Muscle layer of colon (tissue), 2 donors: ENCODE results near the gene XPNPEP2.
"Not testable (repeated sequence)": the region's sequence is repeated elsewhere in the genome, so short reads cannot be mapped to it uniquely, and the experiment has no call there.

Experiments used
- H3K27ac ChIP-seq: one replicate; pipeline ENCODE4 v1.7.0; 2013; ENCODE audit warnings: low read depth, mild to moderate bottlenecking, low read length, moderate library complexity
- H3K27me3 ChIP-seq, 2 donors: one replicate each; pipeline ENCODE4 v1.7.0; 2013; ENCODE audit warnings: low read length in 2 of 2, mild to moderate bottlenecking in 2 of 2; ENCODE audit not compliant: insufficient read depth in 2 of 2, control insufficient read depth in 1 of 2
- H3K36me3 ChIP-seq: one replicate; pipeline ENCODE4 v1.7.0; 2013; ENCODE audit warnings: mild to moderate bottlenecking, low read length; ENCODE audit not compliant: insufficient read depth
- H3K4me1 ChIP-seq: one replicate; pipeline ENCODE4 v1.7.0; 2013; ENCODE audit warnings: mild to moderate bottlenecking, low read length; ENCODE audit not compliant: insufficient read depth
- H3K4me3 ChIP-seq, 2 donors: one replicate each; pipeline ENCODE4 v1.7.0; 2013; ENCODE audit warnings: low read length in 2 of 2, low read depth in 1 of 2, mild to moderate bottlenecking in 1 of 2, moderate library complexity in 1 of 2
- H3K9ac ChIP-seq: one replicate; pipeline ENCODE4 v1.7.0; 2013; ENCODE audit warnings: low read length
- H3K9me3 ChIP-seq: one replicate; pipeline ENCODE4 v1.7.0; 2013; ENCODE audit warnings: mild to moderate bottlenecking, low read length
- donor health status: abdominal sarcoma.
- donor health status: Adenocarcinoma of cecum.

Gene XPNPEP2

DNA sequence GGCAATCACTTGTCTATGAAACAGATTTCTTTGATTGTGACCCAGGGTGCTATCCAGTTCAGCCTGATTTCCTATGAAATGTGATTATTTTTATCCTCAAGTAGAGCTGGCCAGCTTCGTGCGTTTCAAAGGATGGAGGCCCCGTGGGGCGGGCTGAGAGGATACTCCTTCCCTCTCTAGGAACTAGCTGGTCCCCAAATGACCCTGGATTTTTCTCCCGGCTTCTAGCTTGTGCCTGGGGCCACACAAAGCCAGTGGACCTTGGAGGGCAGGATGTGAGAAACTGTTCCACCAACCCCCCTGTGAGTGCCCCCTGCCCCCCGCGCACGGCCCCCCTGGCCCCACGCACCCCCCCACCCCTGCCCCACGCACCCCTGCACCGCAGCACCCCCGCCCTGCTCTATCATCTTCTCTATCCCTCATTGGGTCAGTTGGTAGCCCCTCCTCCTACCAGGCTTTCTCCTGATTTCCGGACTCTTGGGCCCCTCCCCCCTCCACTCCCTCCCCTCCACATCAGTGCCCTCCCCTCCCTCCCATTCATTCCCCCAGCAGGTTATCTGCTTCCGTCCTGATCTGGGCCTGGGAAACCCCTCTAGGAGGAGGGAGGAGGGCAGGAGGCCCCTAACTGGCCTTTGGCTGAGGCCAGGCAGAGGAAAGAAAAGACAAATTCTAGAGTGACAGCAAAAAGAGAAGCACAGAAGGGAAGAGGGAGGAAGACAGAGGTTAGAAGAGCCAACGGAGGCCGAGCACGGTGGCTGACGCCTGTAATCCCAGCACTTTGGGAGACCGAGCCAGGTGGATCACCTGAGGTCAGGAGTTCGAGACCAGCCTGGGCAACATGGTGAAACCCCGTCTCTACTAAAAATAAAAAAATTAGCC is 3.3 kb downstream of the XPNPEP2 start:
- no peaks in the 10 kb centered on the region for H3K9me3 ChIP-seq
- H3K27ac ChIP-seq = no peak overlapping the region
- H3K9ac ChIP-seq = no peak overlapping the region
- H3K4me3 ChIP-seq = no peak overlapping the region
- H3K27me3 ChIP-seq = no peaks in the 10 kb centered on the region
- no peaks in the 10 kb centered on the region for H3K36me3 ChIP-seq
- no peaks in the 10 kb centered on the region for H3K4me1 ChIP-seq

DNA sequence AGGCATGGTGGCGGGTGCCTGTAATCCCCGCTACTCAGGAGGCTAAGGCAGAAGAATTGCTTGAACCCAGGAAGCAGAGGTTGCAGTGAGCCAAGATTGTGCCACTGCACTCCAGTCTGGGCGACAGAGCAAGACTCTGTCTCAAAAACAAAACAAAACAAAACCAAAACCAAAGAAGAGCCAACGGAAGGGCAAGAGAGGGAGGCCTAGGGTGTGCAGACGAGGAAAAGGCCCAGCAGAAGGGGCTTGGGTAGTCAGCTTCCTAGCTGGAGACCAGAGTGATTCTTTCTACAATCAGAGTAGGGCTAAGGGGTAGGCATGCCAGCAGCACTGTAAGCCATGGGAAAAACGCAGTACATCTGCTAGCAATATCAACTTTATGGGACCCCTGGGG is 4.0 kb downstream of the XPNPEP2 start:
- H3K9me3 ChIP-seq, H3K27ac ChIP-seq, H3K4me3 ChIP-seq, H3K9ac ChIP-seq, H3K36me3 ChIP-seq, H3K4me1 ChIP-seq, H3K27me3 ChIP-seq: not testable (repeated sequence)

DNA sequence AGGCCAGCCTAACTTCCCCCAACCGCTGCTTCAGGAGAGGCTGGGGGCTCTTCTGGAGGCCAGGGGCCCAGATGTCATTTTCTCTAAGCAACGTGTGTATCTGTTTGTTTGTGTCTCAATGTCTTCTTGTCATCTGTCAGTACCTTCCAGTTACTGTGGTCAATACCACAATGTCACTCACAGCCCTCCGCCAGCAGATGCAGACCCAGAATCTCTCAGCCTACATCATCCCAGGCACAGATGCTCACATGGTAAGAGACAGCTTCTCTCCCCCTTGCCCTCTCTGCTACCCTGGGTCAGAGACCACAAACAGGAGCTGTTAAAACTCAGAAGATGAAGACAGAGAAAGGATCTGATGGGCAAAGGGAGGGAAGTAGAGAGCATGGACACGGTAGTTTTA is 5.0 kb downstream of the XPNPEP2 start:
- Histone ChIP-seq H3K27me3 (no peaks in the 10 kb centered on the region), H3K27ac (no peak overlapping the region), H3K9me3 (no peaks in the 10 kb centered on the region)

DNA sequence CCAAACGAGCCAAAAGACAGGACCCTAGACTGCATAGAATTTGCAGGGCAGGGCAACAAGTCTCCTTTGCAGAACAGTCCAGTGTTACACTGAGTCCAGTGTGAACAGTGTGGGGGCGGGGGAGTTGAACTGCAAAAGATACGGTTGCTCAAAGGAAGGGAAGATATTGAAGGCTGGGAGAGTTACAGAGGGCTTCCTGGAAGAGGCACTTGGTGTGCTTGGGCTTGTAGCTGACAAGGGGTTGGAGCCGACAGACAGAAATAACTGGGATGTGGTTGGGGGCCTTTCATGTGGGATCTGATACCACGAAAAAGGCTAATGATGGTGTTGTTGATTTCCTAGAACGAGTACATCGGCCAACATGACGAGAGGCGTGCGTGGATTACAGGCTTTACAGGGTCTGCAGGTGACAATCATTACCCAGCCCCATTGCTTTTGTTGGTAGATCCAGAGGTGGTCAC is 6.1 kb downstream of the XPNPEP2 start:
- Histone ChIP-seq H3K27me3 (no peaks in the 10 kb centered on the region), H3K9ac (no peak overlapping the region), H3K4me1 (no peaks in the 10 kb centered on the region), H3K9me3 (no peaks in the 10 kb centered on the region), H3K27ac (no peak overlapping the region), H3K36me3 (no peaks in the 10 kb centered on the region), H3K4me3 (no peak overlapping the region)

More for the DNA sequence above, 5.0 kb downstream of the XPNPEP2 start:
- Histone ChIP-seq H3K4me3 (no peak overlapping the region), H3K36me3 (no peaks in the 10 kb centered on the region), H3K4me1 (no peaks in the 10 kb centered on the region), H3K9ac (no peak overlapping the region)

DNA sequence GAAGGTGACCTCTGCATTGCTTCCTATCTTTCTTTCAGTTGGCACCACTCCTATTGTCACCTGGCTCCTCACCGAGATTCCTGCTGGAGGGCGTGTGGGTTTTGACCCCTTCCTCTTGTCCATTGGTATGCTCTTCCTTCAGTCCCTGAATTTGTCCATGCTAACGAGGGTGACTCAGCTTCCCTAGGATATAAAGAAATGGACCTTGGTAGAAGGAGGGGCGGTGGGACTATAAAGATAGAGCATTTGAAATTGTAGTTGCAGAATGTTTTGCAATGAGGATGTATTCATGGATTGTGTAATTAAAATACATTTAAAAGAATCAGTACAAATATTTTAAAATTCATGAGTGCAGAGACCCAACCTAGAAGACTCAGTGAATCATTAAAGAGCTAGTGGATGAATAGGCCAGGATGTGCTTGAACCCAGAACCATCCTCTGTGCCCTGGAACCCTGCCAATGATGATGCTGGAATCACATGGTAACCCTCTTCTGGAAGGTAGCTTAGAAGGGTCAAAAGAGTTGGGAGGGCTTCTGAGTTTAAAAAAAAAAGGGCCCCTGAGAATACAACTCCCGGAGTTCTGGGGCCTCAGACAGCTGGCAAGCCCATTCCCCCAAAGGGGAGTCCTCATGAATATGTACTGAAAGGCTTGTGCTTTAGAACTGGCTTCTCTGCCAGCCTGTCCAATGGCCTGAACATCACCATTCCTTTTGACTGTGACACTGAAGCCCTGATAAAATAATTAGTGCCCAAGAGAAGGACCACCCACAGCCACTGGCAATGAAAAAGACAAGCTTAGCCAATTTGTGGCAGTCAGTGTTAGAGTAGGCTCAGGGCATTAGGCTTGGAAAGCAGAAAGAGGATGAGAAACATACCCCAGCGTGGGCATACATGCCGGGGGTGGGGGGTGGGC is 8.0 kb downstream of the XPNPEP2 start:
- Histone ChIP-seq H3K36me3 (no peaks in the 10 kb centered on the region), H3K27me3 (no peaks in the 10 kb centered on the region), H3K9ac (no peak overlapping the region), H3K27ac (no peak overlapping the region), H3K9me3 (no peaks in the 10 kb centered on the region), H3K4me3 (no peak overlapping the region), H3K4me1 (peaks cover 1% of the 10 kb centered on the region)

DNA sequence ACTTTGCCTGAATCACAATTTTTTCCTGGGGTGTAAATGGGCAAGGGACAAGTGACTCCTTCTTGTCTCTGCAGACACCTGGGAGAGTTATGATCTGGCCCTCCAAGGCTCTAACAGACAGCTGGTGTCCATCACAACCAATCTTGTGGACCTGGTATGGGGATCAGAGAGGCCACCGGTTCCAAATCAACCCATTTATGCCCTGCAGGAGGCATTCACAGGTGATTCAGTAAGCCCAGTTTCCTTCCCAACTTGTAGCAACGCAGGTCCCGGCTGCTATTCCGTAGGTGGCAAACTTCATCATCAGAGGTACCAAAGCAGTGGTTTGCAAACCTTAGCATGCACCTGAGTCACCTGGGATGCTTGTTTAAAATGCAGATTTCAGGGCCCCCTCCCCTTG is 8.8 kb downstream of the XPNPEP2 start:
- no peaks in the 10 kb centered on the region for H3K9me3 ChIP-seq
- no peak overlapping the region for H3K4me3 ChIP-seq
- H3K9ac ChIP-seq = no peak overlapping the region
- H3K36me3 ChIP-seq = no peaks in the 10 kb centered on the region
- H3K4me1 ChIP-seq = peaks cover 8% of the 10 kb centered on the region
- H3K27ac ChIP-seq = no peak overlapping the region
- H3K27me3 ChIP-seq = no peaks in the 10 kb centered on the region

DNA sequence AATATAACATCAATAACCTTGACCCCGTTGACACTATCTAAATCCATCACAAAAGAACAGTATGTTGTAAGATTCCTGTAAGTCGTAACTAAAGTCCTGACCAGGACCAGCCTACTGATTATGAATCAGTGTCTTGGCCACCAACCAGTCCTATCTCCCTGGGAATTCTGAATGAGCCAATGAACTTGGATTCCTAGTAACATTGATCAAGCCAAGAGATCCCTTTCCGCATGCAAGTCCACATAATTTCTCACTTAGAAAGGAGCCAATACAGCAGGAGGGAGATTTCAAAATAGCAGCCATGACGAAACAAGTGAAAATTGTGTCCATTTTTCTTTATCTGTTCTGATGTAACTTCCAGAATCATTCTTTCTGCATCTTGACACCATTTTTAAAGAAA is 9.5 kb downstream of the XPNPEP2 start:
- Histone ChIP-seq H3K4me1 (peaks cover 10% of the 10 kb centered on the region), H3K4me3 (no peak overlapping the region), H3K9ac (no peak overlapping the region), H3K9me3 (no peaks in the 10 kb centered on the region), H3K27ac (no peak overlapping the region), H3K27me3 (no peaks in the 10 kb centered on the region), H3K36me3 (no peaks in the 10 kb centered on the region)

DNA sequence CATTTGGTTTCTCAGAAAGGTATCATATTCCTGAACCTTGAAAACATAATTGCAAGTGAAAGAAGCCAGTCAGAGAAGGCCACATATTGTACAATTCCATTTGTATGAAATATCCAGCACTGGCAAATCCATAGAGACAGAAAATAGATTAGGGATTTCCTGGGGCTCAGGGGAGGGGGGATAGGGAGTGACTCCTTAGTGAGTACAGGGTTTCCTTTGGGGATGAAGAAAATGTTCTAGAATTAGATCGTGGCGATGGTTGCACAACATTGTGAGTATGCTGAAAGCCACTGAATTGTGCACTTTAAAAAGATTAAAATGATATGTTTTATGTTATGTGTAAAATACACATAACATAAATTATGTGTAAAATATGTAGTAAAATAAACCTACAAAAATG is 10.3 kb downstream of the XPNPEP2 start:
- H3K9ac ChIP-seq = no peak overlapping the region
- no peak overlapping the region for H3K27ac ChIP-seq
- H3K36me3 ChIP-seq = no peaks in the 10 kb centered on the region
- H3K4me3 ChIP-seq = no peak overlapping the region
- no peaks in the 10 kb centered on the region for H3K9me3 ChIP-seq
- H3K27me3 ChIP-seq = no peaks in the 10 kb centered on the region
- peaks cover 10% of the 10 kb centered on the region for H3K4me1 ChIP-seq

DNA sequence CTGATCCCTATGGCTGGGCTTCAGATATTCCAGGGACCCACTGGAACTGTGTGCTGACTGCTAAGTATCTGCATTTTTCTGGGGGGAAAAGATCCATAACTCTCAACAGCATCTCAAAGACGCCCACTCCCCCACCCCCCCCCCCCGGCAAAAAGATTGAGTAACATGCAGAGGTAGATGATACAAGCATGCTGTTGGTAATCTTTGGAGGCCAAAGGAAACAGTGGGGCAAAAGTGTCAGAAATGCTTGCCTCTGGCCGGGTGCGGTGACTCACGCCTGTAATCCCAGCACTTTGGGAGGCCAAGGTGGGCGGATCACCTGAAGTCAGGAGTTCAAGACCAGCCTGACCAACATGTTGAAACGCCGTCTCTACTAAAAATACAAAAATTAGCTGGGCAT is 12.2 kb downstream of the XPNPEP2 start:
- peaks cover 0 to 5% of the 10 kb centered on the region in 2 donors for H3K27me3 ChIP-seq
- H3K9me3 ChIP-seq = no peaks in the 10 kb centered on the region
- no peak overlapping the region for H3K9ac ChIP-seq
- no peaks in the 10 kb centered on the region for H3K36me3 ChIP-seq
- no peak overlapping the region for H3K27ac ChIP-seq
- no peak overlapping the region for H3K4me3 ChIP-seq
- peaks cover 10% of the 10 kb centered on the region for H3K4me1 ChIP-seq

DNA sequence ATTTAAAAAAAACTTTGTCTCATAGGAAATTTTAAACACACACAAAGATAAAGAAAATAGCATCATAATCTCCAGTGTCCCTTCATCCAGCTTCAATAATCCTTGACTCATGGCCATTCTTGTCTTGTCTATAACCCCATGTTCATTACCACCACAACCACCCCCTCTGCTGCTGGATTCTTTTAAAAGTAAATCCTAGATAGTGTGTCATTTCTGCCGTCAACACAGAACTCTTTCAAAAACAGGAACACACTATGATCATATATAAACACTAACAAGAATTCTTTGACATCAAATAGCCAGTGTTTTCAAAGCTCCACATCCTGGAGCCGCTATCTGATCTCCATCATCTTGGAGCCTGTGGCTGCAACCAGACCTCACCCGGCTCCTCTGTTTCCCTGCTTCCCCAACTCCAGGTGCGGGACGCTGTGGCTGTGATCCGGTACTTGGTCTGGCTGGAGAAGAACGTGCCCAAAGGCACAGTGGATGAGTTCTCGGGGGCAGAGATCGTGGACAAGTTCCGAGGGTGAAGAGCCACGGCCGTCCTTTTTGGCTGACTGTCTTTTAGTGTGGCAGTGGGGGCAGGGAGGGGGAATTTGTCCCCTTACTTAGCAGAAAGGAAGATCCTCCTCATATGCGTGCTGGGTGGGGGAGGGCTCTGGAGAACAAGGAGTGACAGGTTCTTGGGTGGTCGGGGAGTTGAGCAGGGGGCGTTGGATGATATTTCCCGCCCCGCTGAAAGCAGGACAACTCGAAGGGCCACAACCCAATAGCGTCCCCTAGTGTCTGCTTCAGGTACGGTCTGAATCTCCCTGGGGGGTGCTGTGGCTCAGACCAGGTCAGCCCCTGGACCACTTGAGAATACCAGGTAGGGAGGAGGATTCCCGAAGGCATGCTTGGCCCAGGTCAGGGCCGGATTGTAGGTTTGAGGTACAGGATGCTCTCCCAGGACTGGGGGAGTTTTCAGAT is 15.6 kb downstream of the XPNPEP2 start:
- Histone ChIP-seq H3K27ac (no peak overlapping the region), H3K4me3 (no peak overlapping the region), H3K9ac (no peak overlapping the region), H3K36me3 (no peaks in the 10 kb centered on the region), H3K4me1 (peaks cover 10% of the 10 kb centered on the region), H3K27me3 (peaks cover 0 to 9% of the 10 kb centered on the region in 2 donors), H3K9me3 (no peaks in the 10 kb centered on the region)
